AML-193 (cell line): ENCODE measurements around the gene TRPM4.

Experiments
- DNase-seq, 2 experiments: peaks; one replicate each; lab custom pipeline; 2025; lab: John Stamatoyannopoulos, UW

TRPM4 gene

GRCh38 chr19:49231804-49232203 is 74.2 kb downstream of the TRPM4 start:
- DNase-seq, result no peak

GRCh38 chr19:49233163-49233562 is 75.6 kb downstream of the TRPM4 start:
- no peak for DNase-seq

GRCh38 chr19:49241769-49242168 is 84.2 kb downstream of the TRPM4 start:
- DNase-seq, result no peak

- DNase-seq, result no peak
Observed at GRCh38 chr19:49243129-49243528, 85.5 kb downstream of the TRPM4 start.

GRCh38 chr19:49243726-49244125 is 86.1 kb downstream of the TRPM4 start:
- DNase-seq, result no peak

- DNase-seq, result no peak
Observed at GRCh38 chr19:49244256-49244655, 86.7 kb downstream of the TRPM4 start.

GRCh38 chr19:49247676-49248075 is 90.1 kb downstream of the TRPM4 start:
- DNase-seq, result no peak

GRCh38 chr19:49249933-49250332 is 92.3 kb downstream of the TRPM4 start:
- no peak for DNase-seq

GRCh38 chr19:49255674-49256073 is 98.1 kb downstream of the TRPM4 start:
- DNase-seq, result no peak

GRCh38 chr19:49256691-49257090 is 99.1 kb downstream of the TRPM4 start:
- no peak for DNase-seq
